SK-N-MC (cell line): ENCODE data around the gene ADORA2B.

Experiments used
- DNase-seq: peaks from one replicate; pipeline ENCODE4 v3.0.0-alpha.2; 2011; ENCODE audit warnings: low read depth, low spot score
- H3K27ac ChIP-seq: fragments of 200-600 bp; sonication (generic); 2 replicates; pipeline ENCODE4 v1.5.1; 2016; ENCODE audit warnings: mixed run types
- H3K36me3 ChIP-seq: fragments of 200-600 bp; sonication (generic); 2 replicates; pipeline ENCODE4 v1.6.1; 2017; ENCODE audit warnings: antibody characterized with exemption, low read length, mixed read lengths; ENCODE audit not compliant: insufficient read depth
- H3K4me3 ChIP-seq: fragments of 200-600 bp; sonication (generic); 2 replicates; pipeline ENCODE4 v1.5.1; 2016
- H3K9ac ChIP-seq: fragments of 200-600 bp; sonication (generic); 2 replicates; pipeline ENCODE4 v1.8.0; 2017; ENCODE audit warnings: mixed run types, mixed read lengths; ENCODE audit not compliant: insufficient read length
- H3K9me3 ChIP-seq: fragments of 200-600 bp; sonication (generic); 2 replicates; pipeline ENCODE4 v1.6.1; 2017; ENCODE audit warnings: low read depth, mild to moderate bottlenecking, antibody characterized with exemption, low read length, moderate library complexity, mixed read lengths
- EZH2 ChIP-seq: fragments of 200-600 bp; sonication (generic); IDR thresholded peaks from one replicate; pipeline ENCODE4 v1.6.1; 2017; ENCODE audit warnings: antibody characterized with exemption
- FOXP2 ChIP-seq: optimal IDR thresholded peaks from 2 replicates; pipeline ENCODE3; 2011; ENCODE audit warnings: mild to moderate bottlenecking, moderate library complexity; ENCODE audit not compliant: insufficient read depth; ENCODE audit errors: extremely low read length, control extremely low read depth
- POLR2AphosphoS5 ChIP-seq: IDR thresholded peaks from 2 replicates; pipeline ENCODE4 v1.6.1; 2012; ENCODE audit warnings: mild to moderate bottlenecking, low read depth, low read length, borderline replicate concordance

The ADORA2B gene

DNA sequence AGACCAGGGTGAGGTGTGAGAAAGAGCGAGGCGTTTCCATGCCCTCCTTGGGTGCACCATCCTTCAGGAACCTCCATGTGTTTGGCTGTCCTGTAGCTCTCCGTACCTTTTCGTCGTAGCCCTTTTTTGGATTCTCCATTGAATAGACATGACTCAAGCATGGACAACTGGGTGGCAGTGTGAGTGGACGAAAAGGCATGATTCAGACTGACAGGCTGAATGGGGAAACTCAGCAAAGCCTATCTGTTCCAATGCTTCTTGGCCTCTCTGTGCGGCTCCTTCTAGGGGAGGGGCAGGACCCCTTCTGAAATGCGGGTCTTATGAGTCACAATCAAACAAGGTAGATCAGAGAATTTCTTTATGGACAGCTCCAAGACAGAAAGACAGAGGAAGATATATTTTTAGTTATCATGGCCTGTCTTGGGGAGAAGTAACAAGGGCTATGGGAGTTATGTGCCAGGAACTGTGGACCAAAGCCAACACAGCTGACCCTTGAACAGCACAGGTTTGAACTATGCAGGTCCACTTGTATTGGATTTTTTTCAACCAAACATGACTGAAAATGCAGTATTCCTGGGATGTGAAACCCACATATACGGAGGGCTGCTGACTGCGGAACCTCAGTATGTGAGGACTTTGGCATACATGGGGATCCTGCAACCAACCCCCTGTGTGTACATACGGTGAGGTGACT, 22.9 kb downstream of the ADORA2B start:
- Histone ChIP-seq H3K4me3 (no peak overlapping the region), H3K36me3 (no peaks in the 10 kb centered on the region), H3K9me3 (no peaks in the 10 kb centered on the region), H3K27ac (no peak overlapping the region), H3K9ac (no peak overlapping the region)
- no peak for DNase-seq
- TF ChIP-seq FOXP2 (no peak), EZH2 (no peak), POLR2AphosphoS5 (no peak)

DNA sequence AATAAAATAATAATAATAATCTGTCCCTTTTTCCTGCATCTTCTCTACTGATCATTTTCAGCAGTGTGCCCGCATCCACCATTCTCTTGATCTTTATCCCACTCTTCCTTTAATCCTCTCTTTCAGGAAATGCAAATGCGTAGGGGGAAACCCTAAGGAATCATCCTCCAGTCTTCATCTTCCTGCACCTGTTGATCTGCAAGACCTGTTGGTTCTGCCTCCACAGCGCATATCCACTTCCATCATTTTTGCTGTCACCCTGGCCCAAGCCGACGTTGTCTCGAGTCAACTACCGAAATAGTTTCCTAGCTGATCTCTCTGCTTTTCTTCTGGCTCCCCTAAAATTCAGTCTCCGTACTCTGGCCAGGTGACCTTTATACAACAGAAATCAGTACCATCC, 24.5 kb downstream of the ADORA2B start:
- H3K4me3 ChIP-seq, result no peak overlapping the region
- H3K9ac ChIP-seq, result no peak overlapping the region
- TF ChIP-seq EZH2, result no peak
- TF ChIP-seq POLR2AphosphoS5, result no peak
- no peak for TF ChIP-seq FOXP2
- H3K9me3 ChIP-seq, result no peaks in the 10 kb centered on the region
- DNase-seq, result no peak
- H3K27ac ChIP-seq, result no peak overlapping the region
- H3K36me3 ChIP-seq, result no peaks in the 10 kb centered on the region

DNA sequence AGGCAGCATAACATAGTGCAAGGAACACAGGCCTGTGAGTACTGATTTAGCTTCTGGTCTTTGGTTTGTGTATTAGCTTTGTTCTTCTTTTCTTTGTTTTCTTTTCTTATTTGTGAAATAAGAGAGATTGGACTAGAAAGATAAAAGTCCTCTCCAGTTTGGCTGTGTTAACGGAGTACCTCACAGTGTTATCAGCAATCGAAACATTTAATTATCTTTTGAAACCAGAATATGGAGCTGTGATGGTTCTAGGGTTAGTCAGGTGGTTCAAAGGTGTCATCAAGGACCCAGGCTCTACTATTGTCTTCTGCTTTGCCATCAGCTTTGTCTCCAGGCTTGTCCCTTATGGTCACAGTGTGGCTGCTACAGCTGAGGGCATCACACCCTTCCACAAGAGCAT, 25.6 kb downstream of the ADORA2B start:
- TF ChIP-seq FOXP2, result no peak
- no peak for TF ChIP-seq EZH2
- no peak for TF ChIP-seq POLR2AphosphoS5
- Histone ChIP-seq H3K36me3 (no peaks in the 10 kb centered on the region; the same call in 1 of the 2 replicates), H3K4me3 (no peak overlapping the region), H3K9ac (no peak overlapping the region), H3K9me3 (no peaks in the 10 kb centered on the region), H3K27ac (no peak overlapping the region)
- no peak for DNase-seq

DNA sequence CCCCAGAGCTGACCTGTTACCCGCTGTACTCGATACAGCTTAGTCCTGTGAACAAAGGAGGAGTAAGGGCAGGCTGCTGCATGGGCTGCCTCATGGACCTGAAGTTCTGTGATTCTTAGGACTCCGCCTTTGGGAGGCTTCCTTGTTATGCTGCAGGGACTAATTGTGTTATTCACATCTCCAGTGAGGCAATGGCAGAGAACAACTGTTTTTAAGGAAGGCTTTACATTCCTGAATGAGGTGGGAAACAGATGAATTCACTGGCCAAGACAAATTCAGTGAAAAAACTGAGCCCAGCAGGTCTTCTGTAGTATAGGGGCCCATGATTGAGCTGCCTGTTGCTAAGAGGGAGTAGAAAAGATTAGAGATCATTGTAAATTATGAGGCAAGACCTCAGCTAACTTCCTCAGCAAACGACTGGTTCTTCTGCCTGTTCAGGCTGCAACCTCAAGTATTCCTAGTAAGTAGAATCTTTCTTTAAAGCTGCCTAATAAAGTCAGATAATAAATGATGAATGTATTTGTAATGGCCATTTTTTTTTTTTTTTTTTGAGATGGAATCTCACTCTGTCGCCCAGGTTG, 26.3 kb downstream of the ADORA2B start:
- no peak for DNase-seq
- no peak for TF ChIP-seq EZH2
- TF ChIP-seq POLR2AphosphoS5, result no peak
- TF ChIP-seq FOXP2, result no peak
- no peaks in the 10 kb centered on the region; the same call in 1 of the 2 replicates for H3K36me3 ChIP-seq
- no peak overlapping the region for H3K9ac ChIP-seq
- H3K9me3 ChIP-seq, result no peaks in the 10 kb centered on the region
- no peak overlapping the region for H3K27ac ChIP-seq
- H3K4me3 ChIP-seq, result no peak overlapping the region

DNA sequence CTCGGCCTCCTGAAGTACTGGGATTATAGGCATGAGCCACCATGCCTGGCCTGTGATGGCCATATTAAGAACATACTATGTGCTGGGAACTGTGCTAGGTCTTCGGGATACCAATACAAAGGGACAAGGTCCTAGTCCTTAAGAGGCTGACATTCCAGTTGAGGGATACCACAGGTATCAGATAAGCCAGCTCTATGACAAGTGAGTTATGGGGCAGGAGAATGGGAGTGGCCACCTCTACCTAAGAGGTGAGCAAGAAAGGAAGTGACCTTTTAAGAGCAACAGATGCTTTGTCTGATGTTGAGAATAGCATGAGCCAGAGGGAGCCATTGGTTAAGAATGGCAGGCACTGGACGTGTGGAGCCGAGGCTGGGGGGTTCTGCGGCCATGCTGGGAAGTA, 27.0 kb downstream of the ADORA2B start:
- Histone ChIP-seq H3K9me3 (no peaks in the 10 kb centered on the region), H3K4me3 (no peak overlapping the region), H3K36me3 (no peaks in the 10 kb centered on the region; the same call in 1 of the 2 replicates), H3K27ac (no peak overlapping the region), H3K9ac (no peak overlapping the region)
- no peak for DNase-seq
- TF ChIP-seq FOXP2, result no peak
- no peak for TF ChIP-seq EZH2
- TF ChIP-seq POLR2AphosphoS5, result no peak

DNA sequence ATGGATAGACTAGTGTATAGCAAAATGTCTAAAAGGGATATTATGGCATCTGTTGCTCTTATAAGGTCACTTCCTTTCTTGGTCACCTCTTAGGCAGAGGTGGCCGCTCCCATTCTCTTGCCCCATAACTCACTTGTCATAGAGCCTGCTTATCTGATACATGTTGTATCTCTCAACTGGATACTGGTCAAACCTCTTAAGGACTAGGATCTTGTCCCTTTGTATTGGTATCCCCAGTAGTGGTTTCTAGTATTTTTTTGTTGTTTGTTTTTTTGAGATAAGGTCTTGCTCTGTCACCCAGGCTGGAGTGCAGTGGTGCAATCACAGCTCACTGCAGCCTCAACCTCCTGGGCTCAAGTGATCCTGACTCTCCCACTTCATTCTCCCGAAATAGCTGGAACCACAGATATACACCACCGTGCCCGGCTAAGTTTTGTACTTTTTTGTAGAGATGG, 27.6 kb downstream of the ADORA2B start:
- Histone ChIP-seq H3K36me3 (no peaks in the 10 kb centered on the region; the same call in 1 of the 2 replicates), H3K9me3 (no peaks in the 10 kb centered on the region), H3K9ac (no peak overlapping the region), H3K27ac (no peak overlapping the region), H3K4me3 (no peak overlapping the region)
- TF ChIP-seq EZH2 (no peak), POLR2AphosphoS5 (no peak), FOXP2 (no peak)
- DNase-seq, result no peak

DNA sequence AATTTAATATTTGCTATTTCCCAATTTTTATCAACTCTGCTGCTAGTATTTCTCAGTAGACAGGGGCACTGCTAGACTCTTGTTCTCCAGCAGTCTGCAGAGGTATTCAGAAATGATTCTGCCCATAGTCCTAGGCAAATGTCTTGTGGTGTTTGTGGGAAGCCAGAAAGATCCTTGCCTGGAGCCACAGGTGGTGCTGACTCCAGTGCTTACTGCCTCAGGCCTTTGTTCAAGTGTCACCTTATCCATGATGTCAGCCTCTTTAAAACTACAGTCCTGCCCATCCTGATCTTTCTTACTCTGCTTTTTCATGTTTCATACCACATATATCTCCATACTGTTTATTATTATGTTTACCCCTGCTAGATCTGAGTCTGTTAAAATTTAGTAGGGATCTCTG, 28.1 kb downstream of the ADORA2B start:
- Histone ChIP-seq H3K9me3 (no peaks in the 10 kb centered on the region), H3K27ac (no peak overlapping the region), H3K36me3 (no peaks in the 10 kb centered on the region; the same call in 1 of the 2 replicates), H3K4me3 (no peak overlapping the region), H3K9ac (no peak overlapping the region)
- DNase-seq, result no peak
- no peak for TF ChIP-seq POLR2AphosphoS5
- no peak for TF ChIP-seq FOXP2
- no peak for TF ChIP-seq EZH2

DNA sequence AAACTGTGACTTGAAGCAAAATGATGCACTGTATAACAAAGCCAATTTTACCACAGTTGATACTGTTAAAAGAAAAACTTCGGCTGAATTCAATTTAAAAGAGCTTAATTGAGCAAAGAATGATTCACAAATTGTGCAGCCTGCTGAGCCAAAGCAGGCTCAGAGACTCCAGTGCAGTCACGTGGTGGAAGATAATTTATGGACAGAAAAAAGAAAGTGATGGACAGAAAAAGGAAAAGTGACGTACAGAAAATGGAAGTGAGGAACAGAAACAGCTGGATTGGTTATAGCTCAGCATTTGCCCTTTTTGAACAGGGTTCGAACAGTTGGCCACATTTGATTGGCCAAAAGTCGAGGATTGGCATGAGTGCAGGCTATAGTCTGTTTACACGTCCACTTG, 28.9 kb downstream of the ADORA2B start:
- no peak for TF ChIP-seq EZH2
- DNase-seq, result no peak
- Histone ChIP-seq H3K4me3 (no peak overlapping the region), H3K9ac (no peak overlapping the region), H3K36me3 (no peaks in the 10 kb centered on the region; the same call in 1 of the 2 replicates), H3K9me3 (no peaks in the 10 kb centered on the region), H3K27ac (no peak overlapping the region)

DNA sequence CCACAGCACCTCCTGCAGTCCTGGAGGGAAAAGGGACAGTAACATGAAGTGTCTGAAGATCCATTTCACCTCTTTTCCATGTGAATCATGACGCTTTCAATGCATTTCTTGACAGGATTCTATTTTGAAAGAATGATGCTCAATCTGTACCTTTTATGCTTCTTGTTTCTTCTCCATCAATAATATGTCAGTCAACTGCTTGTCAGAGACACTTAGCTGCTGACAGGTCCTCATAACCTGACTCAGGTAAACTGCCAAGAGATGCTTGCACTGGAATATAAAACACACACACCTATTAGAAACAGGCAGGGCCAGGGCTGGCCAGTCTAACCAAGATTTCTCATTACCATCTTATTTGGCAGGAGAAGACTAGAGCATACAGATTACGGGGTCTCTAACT, 33.0 kb downstream of the ADORA2B start:
- Histone ChIP-seq H3K4me3 (no peak overlapping the region), H3K9ac (no peak overlapping the region), H3K36me3 (no peaks in the 10 kb centered on the region; the same call in 1 of the 2 replicates), H3K9me3 (no peaks in the 10 kb centered on the region), H3K27ac (no peak overlapping the region)
- TF ChIP-seq EZH2, result no peak
- TF ChIP-seq FOXP2, result no peak
- no peak for TF ChIP-seq POLR2AphosphoS5
- no peak for DNase-seq
